GM21526 (cell line): ENCODE results near the gene PDE4B.

Source experiments
- ATAC-seq: cut with Tn5 transposase; IDR thresholded peaks from one replicate; pipeline ENCODE4 v1.9.1; 2021; ENCODE audit warnings: moderate library complexity; ENCODE audit not compliant: unreplicated experiment, low FRiP score

The PDE4B gene

DNA sequence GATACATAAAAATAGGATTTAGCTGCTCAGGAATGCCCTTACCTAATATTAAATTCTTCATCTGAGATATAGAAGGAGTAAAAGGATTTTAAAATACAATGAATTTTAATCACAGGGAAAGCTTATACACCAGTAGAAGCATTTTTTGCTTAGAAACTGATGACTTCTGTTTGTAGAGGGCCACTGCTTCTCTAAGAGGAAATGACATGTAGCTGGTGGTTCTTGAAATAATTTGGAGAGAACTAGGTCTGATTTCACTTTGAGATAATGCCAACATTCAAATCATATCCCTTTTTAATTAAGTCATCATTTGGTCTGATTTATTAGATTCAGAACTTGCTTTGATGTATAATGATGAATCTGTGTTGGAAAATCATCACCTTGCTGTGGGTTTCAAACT, 574.7 kb downstream of the PDE4B start:
- no peak for ATAC-seq

DNA sequence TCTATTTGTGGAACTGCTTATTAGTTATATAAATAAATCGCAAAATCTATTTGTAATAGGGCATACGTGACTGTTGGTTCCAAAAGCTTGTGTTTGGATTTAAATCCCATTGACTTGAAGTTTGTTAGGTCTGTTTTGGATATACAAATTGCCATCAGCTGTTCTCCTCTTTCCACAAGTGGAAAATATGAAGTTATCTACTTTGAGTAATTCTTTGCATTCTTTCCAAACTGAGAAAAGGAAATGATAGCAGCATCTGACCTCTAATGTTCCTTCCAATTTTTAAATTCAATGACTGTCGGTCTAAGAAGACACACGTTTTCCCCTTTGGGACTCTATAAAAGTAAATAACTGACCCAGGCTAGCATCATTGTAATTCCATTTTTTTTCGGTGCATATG, 575.6 kb downstream of the PDE4B start:
- no peak for ATAC-seq

DNA sequence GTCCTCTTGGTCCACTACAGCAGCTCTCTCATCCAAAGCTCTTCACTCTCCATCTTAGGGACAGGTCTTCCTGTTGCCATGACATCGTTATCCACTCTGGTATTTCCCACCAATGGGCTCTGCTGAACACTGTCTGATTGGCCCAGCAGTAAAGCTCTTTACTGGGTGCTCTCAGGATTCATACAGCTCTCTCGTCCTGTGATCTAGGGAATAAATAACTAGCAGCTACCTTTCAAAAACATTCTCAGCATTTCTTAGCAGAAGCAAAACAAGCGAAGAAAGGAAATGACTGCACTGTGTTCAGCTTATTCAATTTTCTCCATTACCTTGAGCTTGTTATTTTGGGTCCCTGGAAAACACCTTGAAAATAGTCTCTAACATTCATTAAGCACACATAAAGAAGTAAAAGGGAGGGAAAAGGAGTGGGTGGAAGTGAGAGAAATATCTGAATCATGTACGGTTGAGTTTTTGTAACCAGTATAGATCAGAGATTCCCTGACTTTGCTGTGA, 577.8 kb downstream of the PDE4B start:
- no peak for ATAC-seq

GRCh38 chr1:66371233-66372005, 578.7 kb downstream of the PDE4B start:
- ATAC-seq, result no peak

- ATAC-seq, result no peak
Observed at GRCh38 chr1:66372522-66373101, 579.9 kb downstream of the PDE4B start.

DNA sequence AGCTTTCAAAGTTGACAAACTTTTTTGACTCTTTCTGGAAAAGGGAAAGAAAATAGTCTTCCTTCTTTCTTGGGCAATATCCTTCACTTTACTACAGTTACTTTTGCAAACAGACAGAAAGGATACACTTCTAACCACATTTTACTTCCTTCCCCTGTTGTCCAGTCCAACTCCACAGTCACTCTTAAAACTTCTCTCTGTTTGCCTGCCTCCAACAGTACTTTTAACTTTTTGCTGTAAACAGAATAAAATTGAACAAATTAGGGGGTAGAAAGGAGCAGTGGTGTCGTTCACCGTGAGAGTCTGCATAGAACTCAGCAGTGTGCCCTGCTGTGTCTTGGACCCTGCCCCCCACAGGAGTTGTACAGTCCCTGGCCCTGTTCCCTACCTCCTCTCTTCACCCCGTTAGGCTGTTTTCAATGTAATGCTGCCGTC, 580.5 kb downstream of the PDE4B start:
- no peak for ATAC-seq

- peak; percentile 49 for ATAC-seq
Observed at GRCh38 chr1:66374148-66374547, 581.5 kb downstream of the PDE4B start.

DNA sequence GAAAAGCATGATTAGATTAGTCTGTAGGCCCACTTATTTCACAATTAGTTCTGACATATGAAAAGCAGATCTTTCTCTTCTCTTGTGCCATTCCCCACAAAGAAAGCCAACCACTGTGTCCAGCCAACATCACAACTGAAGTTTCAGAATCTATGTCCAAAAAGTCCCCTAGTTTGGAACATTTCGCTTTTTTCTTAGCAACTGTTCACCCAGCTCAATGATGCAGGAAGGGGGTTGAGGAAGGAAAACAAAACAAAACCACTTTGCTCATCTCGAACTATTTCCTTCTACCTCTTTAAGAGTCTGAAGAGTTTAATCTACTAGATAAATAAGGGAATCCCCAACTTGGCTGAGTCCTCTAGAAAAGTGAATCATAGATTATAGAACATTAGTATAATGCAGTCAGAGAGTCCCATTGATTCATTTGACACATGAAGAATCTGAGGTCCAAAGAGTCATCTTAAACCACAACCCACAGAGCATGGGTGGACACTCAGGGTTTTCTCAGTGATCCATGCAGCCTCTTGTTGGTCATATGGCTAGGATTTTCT, 581.9 kb downstream of the PDE4B start:
- peak; percentile 36 for ATAC-seq

DNA sequence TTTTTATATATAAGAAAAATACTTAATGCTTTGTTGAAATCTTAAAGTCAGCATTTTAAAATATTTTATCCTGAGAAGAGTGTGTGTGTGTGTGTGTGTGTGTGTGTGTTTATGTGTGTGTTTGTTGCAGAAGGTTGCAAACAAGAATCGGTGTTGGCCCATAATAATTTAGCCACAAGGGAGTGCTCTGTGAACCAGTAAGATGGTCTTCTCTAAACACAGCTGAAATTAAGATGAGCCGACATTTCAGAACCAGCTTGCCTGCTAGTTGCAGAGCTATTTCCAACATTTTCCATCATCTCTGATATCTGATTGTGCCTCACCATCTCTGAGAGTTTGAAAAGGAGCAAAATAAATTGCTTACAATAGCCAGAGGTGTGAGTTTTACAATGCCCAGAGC, 582.4 kb downstream of the PDE4B start:
- ATAC-seq, result no peak

DNA sequence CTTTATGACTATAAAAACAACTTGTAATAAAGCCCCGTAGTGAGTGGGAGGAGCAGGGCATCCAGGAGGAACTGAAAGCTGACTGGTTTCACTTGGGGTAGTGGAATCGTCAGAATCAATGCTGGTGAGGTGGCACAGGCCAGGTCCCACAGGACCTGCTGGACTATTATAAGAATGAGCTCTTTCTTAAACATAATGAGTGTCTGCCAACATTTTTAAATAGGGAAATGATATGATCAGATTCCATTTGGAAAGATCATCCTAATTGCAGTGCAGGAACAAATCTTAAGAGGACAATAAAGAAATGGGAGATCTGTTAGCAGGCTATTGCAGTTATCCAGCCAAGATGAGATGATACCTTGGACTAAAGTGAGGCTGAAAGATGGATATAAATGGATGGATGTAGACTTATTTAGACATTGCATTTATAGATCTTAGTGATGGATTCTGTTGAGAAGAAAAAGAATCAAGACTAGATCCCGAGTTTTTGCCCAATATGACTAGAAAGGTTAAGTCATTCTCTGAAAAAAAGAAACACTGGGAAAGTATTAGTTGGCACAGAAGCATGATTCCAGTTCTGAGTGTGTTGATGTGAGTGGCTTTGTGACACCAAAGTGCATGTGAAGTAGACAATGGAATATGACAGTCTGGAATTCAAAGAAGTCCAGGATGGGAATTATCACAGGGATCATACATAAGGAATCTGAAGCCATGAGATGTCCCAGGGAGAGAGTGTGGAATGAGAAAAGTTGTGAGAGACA, 587.9 kb downstream of the PDE4B start:
- ATAC-seq, result peak; percentile 96

GRCh38 chr1:66381621-66382275, 589.1 kb downstream of the PDE4B start:
- no peak for ATAC-seq

DNA sequence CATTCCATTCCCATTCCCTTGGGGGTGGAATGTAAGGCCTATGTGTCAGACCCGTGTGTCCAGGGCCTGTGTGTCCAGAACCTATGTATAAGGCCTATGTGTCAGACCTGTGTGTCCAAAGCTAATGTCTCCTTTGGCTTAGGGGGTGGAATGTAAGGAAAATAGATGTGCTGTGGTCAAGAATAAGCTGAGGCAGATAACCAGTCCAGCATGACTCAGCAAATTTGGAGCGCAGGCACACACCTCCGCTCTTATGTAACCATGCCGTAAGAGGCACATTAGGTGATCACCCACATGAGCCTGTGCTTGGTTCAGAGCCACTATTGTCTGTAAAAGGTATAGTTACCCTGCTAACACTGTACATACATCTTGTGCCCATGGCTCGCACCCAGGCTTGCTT, 590.5 kb downstream of the PDE4B start:
- ATAC-seq, result no peak

- no peak for ATAC-seq
Observed at GRCh38 chr1:66383611-66384010, 590.9 kb downstream of the PDE4B start.

GRCh38 chr1:66384258-66384921, 591.7 kb downstream of the PDE4B start:
- no peak for ATAC-seq

DNA sequence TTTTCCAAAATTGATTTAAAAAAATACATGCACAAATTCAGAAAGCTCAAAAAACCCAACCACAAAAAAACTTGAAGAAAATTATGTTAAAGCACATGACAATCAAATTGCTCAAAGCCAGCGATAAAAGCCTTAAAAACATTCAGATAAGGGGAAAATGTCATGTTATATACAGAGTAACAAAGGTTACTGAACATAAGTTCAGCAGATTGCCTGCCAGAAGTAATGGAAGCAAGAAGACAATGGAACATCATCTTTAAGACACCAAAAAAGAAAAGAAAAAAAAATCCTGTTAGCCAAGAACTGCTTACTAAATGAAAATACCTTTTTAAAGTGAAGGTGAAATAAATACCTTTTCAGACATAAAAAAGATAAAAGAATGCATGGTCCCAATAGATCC, 594.0 kb downstream of the PDE4B start:
- ATAC-seq, result no peak

GRCh38 chr1:66388913-66389312, 596.2 kb downstream of the PDE4B start:
- ATAC-seq, result no peak

DNA sequence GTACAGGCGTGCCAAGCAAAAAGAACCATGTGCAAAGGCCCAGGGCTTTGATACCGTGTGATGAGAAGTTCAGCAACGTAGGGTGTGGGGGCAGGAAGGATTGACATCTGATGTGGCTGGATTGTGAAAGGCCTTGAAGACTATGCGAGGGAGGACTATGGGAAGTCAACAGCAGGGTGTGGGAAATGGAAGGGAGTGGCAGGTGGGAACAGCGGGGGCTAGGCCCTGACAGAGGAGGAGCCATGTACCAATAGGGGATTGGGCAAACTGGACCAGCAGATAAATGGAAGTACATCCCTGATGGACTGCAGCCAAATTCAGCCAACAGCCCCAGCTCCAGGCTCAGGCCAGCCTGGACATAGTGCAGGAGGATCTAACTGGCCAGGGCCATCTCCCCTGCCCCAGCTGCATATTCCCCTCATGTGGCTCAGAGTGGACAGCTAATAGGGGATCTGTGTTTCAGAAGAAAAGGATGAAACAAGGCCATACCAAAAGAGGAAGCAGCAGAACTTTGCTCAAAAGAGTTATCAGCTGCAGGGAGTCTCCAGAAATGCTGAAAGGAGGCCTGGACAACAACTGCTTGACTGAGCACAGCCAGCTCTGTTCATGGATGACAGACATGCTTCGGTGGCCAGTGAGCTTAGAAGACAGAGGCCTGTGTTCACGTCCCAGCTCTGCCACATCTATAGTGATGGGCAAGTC, 601.0 kb downstream of the PDE4B start:
- ATAC-seq, result no peak

DNA sequence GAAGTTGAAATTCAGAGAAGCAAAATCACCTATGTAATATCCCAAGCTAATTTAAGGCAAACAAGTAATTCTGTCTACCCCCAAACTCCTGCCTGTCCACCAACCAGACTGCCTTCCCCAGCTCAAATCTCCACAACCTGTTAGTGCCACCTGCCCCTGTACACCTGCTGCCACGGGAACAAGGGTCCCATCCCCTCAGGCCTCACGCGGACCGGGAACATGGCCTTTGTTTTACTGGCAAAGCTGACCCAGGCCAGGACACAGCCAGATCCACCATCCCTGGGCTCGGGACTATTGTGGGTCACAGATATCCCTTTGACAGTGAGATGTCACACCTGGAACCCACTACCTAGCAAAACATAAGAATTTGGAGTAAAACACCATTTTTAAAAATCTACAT, 601.9 kb downstream of the PDE4B start:
- ATAC-seq, result no peak
